Endothelial cell of umbilical vein (primary cell): Measurements from ENCODE around the gene LCA5L. TPM values are rescaled to one million over a fixed set of nuclear protein-coding genes. Genes with fewer than 3 reads are reported as not detected.

ENCODE experiments used
- BruUV-seq: library from RNA; stranded (reverse); fragments of 400-500 nt; replicated peaks from 2 replicates; lab custom pipeline; 2021; lab: Mats Ljungman, UMichigan
- CTCF ChIA-PET: fragments of 300-600, 350-600 bp; sonication (Branson Sonifier 250); formaldehyde crosslinking; loops from one replicate; lab custom pipeline; 2021; ENCODE audit warnings: antibody characterized with exemption, inconsistent platforms; lab: Charles Lee
- POLR2A ChIA-PET: fragments of 300-600, 350-600 bp; sonication (Branson Sonifier 250); formaldehyde crosslinking; loops from one replicate; lab custom pipeline; 2021; ENCODE audit warnings: antibody characterized with exemption, inconsistent platforms; lab: Charles Lee
- DNase-seq: peaks from one replicate; pipeline ENCODE4 v3.0.0-alpha.2; 2011; ENCODE audit warnings: low read depth, low spot score
- FAIRE-seq: peaks from 2 replicates; lab custom pipeline; 2011; peaks lifted over from hg19 to GRCh38; lab: Jason Lieb, UNC
- H2AFZ ChIP-seq: 2 replicates; pipeline ENCODE4 v1.6.0; 2012; ENCODE audit warnings: low read depth, low read length, control low read depth, inconsistent platforms
- H3K27ac ChIP-seq: 2 replicates; pipeline ENCODE4 v1.5.1; 2011; ENCODE audit warnings: low read depth, mild to moderate bottlenecking, control low read depth, low read length, moderate library complexity; ENCODE audit not compliant: insufficient read depth
- H3K27me3 ChIP-seq, 2 experiments: 2 replicates each; pipeline versions ENCODE4 v1.6.0 to v1.6.1; 2011; ENCODE audit warnings: low read length in 2 of 2, mixed read lengths in 1 of 2; ENCODE audit not compliant: control insufficient read depth in 2 of 2, insufficient read depth in 2 of 2
- H3K36me3 ChIP-seq, 2 experiments: 2 replicates in 1 of 2; 3 replicates in 1 of 2; pipeline ENCODE4 v1.5.1; 2011; ENCODE audit warnings: low read length in 2 of 2, mild to moderate bottlenecking in 1 of 2, moderate library complexity in 1 of 2; ENCODE audit not compliant: control insufficient read depth in 2 of 2, insufficient read depth in 2 of 2; ENCODE audit errors: extremely low read depth in 1 of 2
- H3K4me1 ChIP-seq: 3 replicates; pipeline ENCODE4 v1.5.1; 2011; ENCODE audit warnings: mild to moderate bottlenecking, low read length; ENCODE audit not compliant: control insufficient read depth, insufficient read depth; ENCODE audit errors: extremely low read depth
- H3K4me2 ChIP-seq: 2 replicates; pipeline ENCODE4 v1.6.1; 2011; ENCODE audit warnings: low read length, control low read depth, mixed read lengths; ENCODE audit not compliant: insufficient read depth
- H3K4me3 ChIP-seq, 3 experiments: fragments of 200-600 bp in 1 of 3; sonication (generic), shearing (Covaris generic) in 1 of 3; replicated peaks in 1 of 3; 2 replicates each; pipeline ENCODE4 v1.5.1; 2011 to 2016; ENCODE audit warnings: control low read depth in 3 of 3, low read length in 3 of 3, mild to moderate bottlenecking in 2 of 3, inconsistent platforms in 1 of 3, low read depth in 1 of 3, moderate library complexity in 1 of 3; ENCODE audit not compliant: insufficient read depth in 1 of 3
- H3K79me2 ChIP-seq: 2 replicates; pipeline ENCODE4 v1.6.0; 2012; ENCODE audit warnings: low read length, inconsistent platforms; ENCODE audit not compliant: control insufficient read depth, insufficient read depth
- H3K9ac ChIP-seq: replicated peaks from 2 replicates; pipeline ENCODE3; 2011; ENCODE audit warnings: low read length, control low read depth; ENCODE audit not compliant: insufficient read depth; ENCODE audit errors: extremely low read depth
- H3K9me1 ChIP-seq: replicated peaks from 3 replicates; pipeline ENCODE4 v1.6.0; 2011; ENCODE audit warnings: mild to moderate bottlenecking, low read length; ENCODE audit not compliant: control insufficient read depth, insufficient read depth; ENCODE audit errors: extremely low read depth
- H3K9me3 ChIP-seq: replicated peaks from 2 replicates; pipeline ENCODE4 v1.5.1; 2012; ENCODE audit warnings: low read length, inconsistent platforms; ENCODE audit not compliant: control insufficient read depth, insufficient read depth
- H4K20me1 ChIP-seq: replicated peaks from 2 replicates; pipeline ENCODE3; 2011; ENCODE audit warnings: mild to moderate bottlenecking, low read length; ENCODE audit not compliant: control insufficient read depth, insufficient read depth; ENCODE audit errors: extremely low read depth
- EZH2 ChIP-seq: IDR thresholded peaks from 2 replicates; pipeline ENCODE4 v1.6.1; 2012; ENCODE audit warnings: borderline replicate concordance, low read depth, mild to moderate bottlenecking, moderate library complexity, low read length, inconsistent platforms; ENCODE audit not compliant: severe bottlenecking
- FOS ChIP-seq: IDR thresholded peaks from 2 replicates; pipeline ENCODE4 v1.6.1; 2011; ENCODE audit warnings: mild to moderate bottlenecking, low read length, moderate library complexity, borderline replicate concordance; ENCODE audit not compliant: insufficient read depth
- GATA2 ChIP-seq: IDR thresholded peaks from 2 replicates; pipeline ENCODE4 v1.7.0; 2011; ENCODE audit warnings: low read depth, mild to moderate bottlenecking, moderate library complexity, mixed read lengths, low read length; ENCODE audit not compliant: insufficient read length, insufficient read depth
- JUN ChIP-seq: IDR thresholded peaks from 2 replicates; pipeline ENCODE4 v1.6.1; 2011; ENCODE audit warnings: borderline replicate concordance, low read depth; ENCODE audit not compliant: insufficient read length, insufficient read depth
- MYC ChIP-seq: IDR thresholded peaks from one replicate; pipeline ENCODE4 v1.6.1; 2011; ENCODE audit warnings: mild to moderate bottlenecking, low read depth, low read length
- POLR2A ChIP-seq: IDR thresholded peaks from 2 replicates; pipeline ENCODE4 v1.6.1; 2012; ENCODE audit warnings: low read depth, mild to moderate bottlenecking, control low read depth, low read length
- POLR2AphosphoS5 ChIP-seq: IDR thresholded peaks from 2 replicates; pipeline ENCODE4 v1.6.1; 2012; ENCODE audit warnings: low read depth, mild to moderate bottlenecking, control low read depth, low read length, moderate library complexity; ENCODE audit not compliant: insufficient read depth
- dilution Hi-C: fragments of 300-500 bp; cut with MboI; formaldehyde crosslinking; loops from one replicate; pipeline ENCODE4 v1.15.0; 2019; ENCODE audit warnings: low sequenced_read_pairs; ENCODE audit not compliant: extremely low pct_ligation_motif_present
- intact Hi-C: fragments of 100-400 bp; cut with micrococcal nuclease; formaldehyde crosslinking; loops from one replicate; pipeline ENCODE4 v1.10.0; 2022
- polyA plus RNA-seq, 4 experiments: library from polyadenylated mRNA; depleted of rRNA in 3 of 4; stranded (reverse) in 3 of 4; unstranded in 1 of 4; fragments of >200 nt; gene quantifications; 2 replicates each; pipeline versions ENCODE4 v1.2.1 to v1.2.3, GENCODE V29; 2011 to 2012; ENCODE audit warnings: missing spikeins in 1 of 4
- total RNA-seq: library from RNA; stranded (reverse); gene quantifications from 2 replicates; pipeline ENCODE4 v1.2.3, GENCODE V29; 2021
- TF ChIP-seq, protein P1 (sequence below): IDR thresholded peaks from 2 replicates; pipeline ENCODE4 v1.6.1; 2011; ENCODE audit not compliant: insufficient read depth, insufficient read length
- TF ChIP-seq, protein P2 (sequence below), 2 donors: IDR thresholded peaks; 1 replicate in 1 of 2; 2 replicates in 1 of 2; pipeline ENCODE4 v1.5.1; 2011; ENCODE audit warnings: low read length in 2 of 2, mild to moderate bottlenecking in 2 of 2, moderate library complexity in 2 of 2, control low read depth in 1 of 2, inconsistent platforms in 1 of 2, low read depth in 1 of 2; ENCODE audit not compliant: insufficient read depth in 1 of 2; ENCODE audit errors: extremely low read depth in 1 of 2

The LCA5L gene
- total and polyA plus RNA-seq, 2 donors (not counting 3 experiments of a cell fraction or from before 2014, with no cell fraction given) = 0.26 to 1.0 TPM

DNA sequence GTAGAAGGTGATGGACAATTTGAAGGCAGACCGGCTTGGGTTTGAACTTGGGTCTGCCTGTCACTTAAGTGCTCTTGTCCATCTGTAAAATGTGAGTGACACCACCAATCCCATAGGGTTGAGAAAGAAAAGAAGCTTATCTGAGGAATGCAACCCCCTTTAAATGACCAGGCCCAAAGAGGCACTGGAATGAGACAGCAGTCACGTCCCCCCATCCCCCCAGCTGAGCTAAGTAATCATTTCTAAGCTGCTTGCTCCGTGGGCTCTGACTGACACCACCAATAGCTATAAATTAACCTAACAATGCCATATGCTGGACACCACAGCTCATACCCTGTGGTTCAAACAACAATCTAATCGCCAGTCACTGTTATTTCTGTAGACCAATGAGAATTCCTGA lies 15.1 kb downstream of the LCA5L start:
- dilution Hi-C loops = no loop called here

More for the DNA sequence above, 15.1 kb downstream of the LCA5L start:
- no peak for TF ChIP-seq FOS
- TF ChIP-seq POLR2AphosphoS5 = no peak
- TF ChIP-seq POLR2A = no peak
- TF ChIP-seq GATA2 = no peak
- no peak for TF ChIP-seq MYC
- no peak for TF ChIP-seq JUN
- TF ChIP-seq EZH2 = no peak
- TF ChIP-seq, protein P1, sequence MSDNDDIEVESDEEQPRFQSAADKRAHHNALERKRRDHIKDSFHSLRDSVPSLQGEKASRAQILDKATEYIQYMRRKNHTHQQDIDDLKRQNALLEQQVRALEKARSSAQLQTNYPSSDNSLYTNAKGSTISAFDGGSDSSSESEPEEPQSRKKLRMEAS = no peak
- TF ChIP-seq, protein P2, sequence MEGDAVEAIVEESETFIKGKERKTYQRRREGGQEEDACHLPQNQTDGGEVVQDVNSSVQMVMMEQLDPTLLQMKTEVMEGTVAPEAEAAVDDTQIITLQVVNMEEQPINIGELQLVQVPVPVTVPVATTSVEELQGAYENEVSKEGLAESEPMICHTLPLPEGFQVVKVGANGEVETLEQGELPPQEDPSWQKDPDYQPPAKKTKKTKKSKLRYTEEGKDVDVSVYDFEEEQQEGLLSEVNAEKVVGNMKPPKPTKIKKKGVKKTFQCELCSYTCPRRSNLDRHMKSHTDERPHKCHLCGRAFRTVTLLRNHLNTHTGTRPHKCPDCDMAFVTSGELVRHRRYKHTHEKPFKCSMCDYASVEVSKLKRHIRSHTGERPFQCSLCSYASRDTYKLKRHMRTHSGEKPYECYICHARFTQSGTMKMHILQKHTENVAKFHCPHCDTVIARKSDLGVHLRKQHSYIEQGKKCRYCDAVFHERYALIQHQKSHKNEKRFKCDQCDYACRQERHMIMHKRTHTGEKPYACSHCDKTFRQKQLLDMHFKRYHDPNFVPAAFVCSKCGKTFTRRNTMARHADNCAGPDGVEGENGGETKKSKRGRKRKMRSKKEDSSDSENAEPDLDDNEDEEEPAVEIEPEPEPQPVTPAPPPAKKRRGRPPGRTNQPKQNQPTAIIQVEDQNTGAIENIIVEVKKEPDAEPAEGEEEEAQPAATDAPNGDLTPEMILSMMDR (IDR thresholded peaks at IDR 0.05; ENCODE audit: extremely low read depth in 1 of 2, insufficient read depth in 1 of 2, low read depth in 1 of 2, low read length in 2 of 2) = no peak
- H2AFZ ChIP-seq = no peak overlapping the region
- no peaks in the 10 kb centered on the region for H3K9me1 ChIP-seq
- no TSS peak for BruUV-seq
- intact Hi-C loops = no loop called here
- FAIRE-seq (no peak), DNase-seq (no peak)
- no peaks in the 10 kb centered on the region for H4K20me1 ChIP-seq
- ChIA-PET CTCF (interaction anchor here (0.7 to 2.6 kb wide), 6 partner anchors 9 to 57 kb away, joined by 3 to 10 read pairs (median 3); no protein-coding TSS in a partner anchor), POLR2A (no interaction called here)
- no peak overlapping the region for H3K4me3 ChIP-seq
- H3K79me2 ChIP-seq = no peaks in the 10 kb centered on the region
- no peaks in the 10 kb centered on the region for H3K9me3 ChIP-seq
- no peak overlapping the region for H3K9ac ChIP-seq
- no peaks in the 10 kb centered on the region for H3K36me3 ChIP-seq
- H3K27ac ChIP-seq = no peak overlapping the region
- no peaks in the 10 kb centered on the region for H3K27me3 ChIP-seq
- no peaks in the 10 kb centered on the region for H3K4me1 ChIP-seq
- no peak overlapping the region for H3K4me2 ChIP-seq
